A673 (cell line): Measurements from ENCODE around the gene POLR3C. TPM values are rescaled to one million over a fixed set of nuclear protein-coding genes. Genes with fewer than 3 reads are reported as not detected.
A peak's percentile ranks its signal among the peaks of the same experiment; 100 is the strongest.

Experiments
- BruUV-seq: library from RNA; stranded (reverse); fragments of 400-500 nt; replicated peaks from 2 replicates; lab custom pipeline; 2021; lab: Mats Ljungman, UMichigan
- CTCF ChIA-PET: fragments of 300-600 bp; sonication (Branson Sonifier 250); formaldehyde crosslinking; loops from one replicate; lab custom pipeline; 2022; ENCODE audit warnings: antibody characterized with exemption; lab: Charles Lee
- POLR2A ChIA-PET: fragments of 300-600 bp; sonication (Branson Sonifier 250); formaldehyde crosslinking; loops from one replicate; lab custom pipeline; 2022; ENCODE audit warnings: antibody characterized with exemption; ENCODE audit not compliant: low non-redundant PET; lab: Charles Lee
- DNase-seq: peaks from one replicate; pipeline ENCODE4 v3.0.0-alpha.2; 2015; ENCODE audit warnings: low spot score
- H3K27ac ChIP-seq: fragments of 200-600 bp; sonication (generic); 2 replicates; pipeline ENCODE4 v1.5.1; 2016; ENCODE audit warnings: mixed run types, low read depth, mild to moderate bottlenecking, mixed read lengths, antibody characterized with exemption, low read length; ENCODE audit not compliant: poor library complexity, severe bottlenecking
- H3K27me3 ChIP-seq: fragments of 200-600 bp; sonication (generic); replicated peaks from 2 replicates; pipeline ENCODE4 v1.6.1; 2017; ENCODE audit warnings: mixed run types, low read depth, mild to moderate bottlenecking, mixed read lengths, antibody characterized with exemption, low read length; ENCODE audit not compliant: insufficient read depth, poor library complexity
- H3K36me3 ChIP-seq: fragments of 200-600 bp; sonication (generic); 2 replicates; pipeline ENCODE4 v1.6.1; 2016; ENCODE audit warnings: mixed run types, mild to moderate bottlenecking, mixed read lengths, antibody characterized with exemption, low read length; ENCODE audit not compliant: insufficient read depth, poor library complexity, severe bottlenecking
- H3K4me1 ChIP-seq: fragments of 200-600 bp; sonication (generic); 2 replicates; pipeline ENCODE4 v1.6.1; 2017; ENCODE audit warnings: mixed run types, mild to moderate bottlenecking, mixed read lengths, antibody characterized with exemption, low read length; ENCODE audit not compliant: insufficient read depth, poor library complexity, severe bottlenecking
- H3K4me3 ChIP-seq: fragments of 200-600 bp; sonication (generic); 2 replicates; pipeline ENCODE4 v1.5.1; 2016; ENCODE audit warnings: low read depth, mixed run types, mild to moderate bottlenecking, mixed read lengths, low read length; ENCODE audit not compliant: poor library complexity, severe bottlenecking
- H3K9me3 ChIP-seq: fragments of 200-600 bp; sonication (generic); 2 replicates; pipeline ENCODE4 v1.6.1; 2016; ENCODE audit warnings: mixed run types, low read depth, mild to moderate bottlenecking, mixed read lengths, antibody characterized with exemption, low read length; ENCODE audit not compliant: poor library complexity, severe bottlenecking
- EZH2 ChIP-seq: fragments of 200-600 bp; sonication (generic); IDR thresholded peaks from 2 replicates; pipeline ENCODE4 v1.6.1; 2017; ENCODE audit warnings: borderline replicate concordance, low read depth, mild to moderate bottlenecking, mixed read lengths, antibody characterized with exemption, low read length; ENCODE audit not compliant: poor library complexity, severe bottlenecking
- intact Hi-C: fragments of 100-400 bp; cut with micrococcal nuclease; formaldehyde crosslinking; loops from one replicate; pipeline ENCODE4 v1.10.0; 2022; ENCODE audit not compliant: unreplicated experiment
- total RNA-seq: library from RNA; stranded (reverse); gene quantifications from 2 replicates; pipeline ENCODE4 v1.2.3, GENCODE V29; 2021
- TF ChIP-seq, protein P1 (sequence below): fragments of 300-800, 200-600 bp; sonication (generic); conservative IDR thresholded peaks from 2 replicates; pipeline ENCODE4 v1.5.1; 2017; ENCODE audit warnings: low read depth, mild to moderate bottlenecking, antibody characterized with exemption, low read length, moderate library complexity, mixed read lengths

The POLR3C gene
- total RNA-seq, 1 experiment from 2014 or later = 50.3 TPM

DNA sequence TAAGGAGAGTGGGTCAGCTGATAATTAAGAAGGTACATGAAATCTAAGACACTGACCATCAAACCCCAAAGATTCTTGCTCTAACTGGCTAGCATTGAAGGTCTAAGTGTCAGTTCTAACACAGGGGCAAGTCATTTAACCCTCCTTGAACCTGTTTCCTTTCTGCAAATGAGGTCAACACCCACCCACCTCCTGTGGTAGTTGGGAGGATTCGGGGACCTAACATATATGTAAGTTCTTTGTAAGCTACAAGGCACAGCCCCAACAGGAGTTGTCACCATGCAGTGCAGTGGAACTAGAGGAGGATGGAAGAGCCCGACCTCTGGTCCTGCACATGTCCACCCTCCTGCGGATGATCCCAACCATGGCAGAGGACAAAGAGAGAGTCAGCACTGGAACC, 23.8 kb downstream of the POLR3C start:
- peaks cover 45% of the 10 kb centered on the region for H3K36me3 ChIP-seq
- peaks cover 12% of the 10 kb centered on the region for H3K4me1 ChIP-seq
- ChIA-PET CTCF (no interaction called here), POLR2A (no interaction called here)
- no peak overlapping the region for H3K27ac ChIP-seq
- intact Hi-C loops = loop anchor here (5.0 kb wide), 1 partner anchor 129 kb away; no protein-coding TSS in a partner anchor
- TF ChIP-seq EZH2 = no peak
- TF ChIP-seq, protein P1, sequence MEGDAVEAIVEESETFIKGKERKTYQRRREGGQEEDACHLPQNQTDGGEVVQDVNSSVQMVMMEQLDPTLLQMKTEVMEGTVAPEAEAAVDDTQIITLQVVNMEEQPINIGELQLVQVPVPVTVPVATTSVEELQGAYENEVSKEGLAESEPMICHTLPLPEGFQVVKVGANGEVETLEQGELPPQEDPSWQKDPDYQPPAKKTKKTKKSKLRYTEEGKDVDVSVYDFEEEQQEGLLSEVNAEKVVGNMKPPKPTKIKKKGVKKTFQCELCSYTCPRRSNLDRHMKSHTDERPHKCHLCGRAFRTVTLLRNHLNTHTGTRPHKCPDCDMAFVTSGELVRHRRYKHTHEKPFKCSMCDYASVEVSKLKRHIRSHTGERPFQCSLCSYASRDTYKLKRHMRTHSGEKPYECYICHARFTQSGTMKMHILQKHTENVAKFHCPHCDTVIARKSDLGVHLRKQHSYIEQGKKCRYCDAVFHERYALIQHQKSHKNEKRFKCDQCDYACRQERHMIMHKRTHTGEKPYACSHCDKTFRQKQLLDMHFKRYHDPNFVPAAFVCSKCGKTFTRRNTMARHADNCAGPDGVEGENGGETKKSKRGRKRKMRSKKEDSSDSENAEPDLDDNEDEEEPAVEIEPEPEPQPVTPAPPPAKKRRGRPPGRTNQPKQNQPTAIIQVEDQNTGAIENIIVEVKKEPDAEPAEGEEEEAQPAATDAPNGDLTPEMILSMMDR = no peak
- H3K27me3 ChIP-seq = no peaks in the 10 kb centered on the region
- no peaks in the 10 kb centered on the region for H3K9me3 ChIP-seq
- no peak overlapping the region for H3K4me3 ChIP-seq
- BruUV-seq = no TSS peak
- DNase-seq = no peak

DNA sequence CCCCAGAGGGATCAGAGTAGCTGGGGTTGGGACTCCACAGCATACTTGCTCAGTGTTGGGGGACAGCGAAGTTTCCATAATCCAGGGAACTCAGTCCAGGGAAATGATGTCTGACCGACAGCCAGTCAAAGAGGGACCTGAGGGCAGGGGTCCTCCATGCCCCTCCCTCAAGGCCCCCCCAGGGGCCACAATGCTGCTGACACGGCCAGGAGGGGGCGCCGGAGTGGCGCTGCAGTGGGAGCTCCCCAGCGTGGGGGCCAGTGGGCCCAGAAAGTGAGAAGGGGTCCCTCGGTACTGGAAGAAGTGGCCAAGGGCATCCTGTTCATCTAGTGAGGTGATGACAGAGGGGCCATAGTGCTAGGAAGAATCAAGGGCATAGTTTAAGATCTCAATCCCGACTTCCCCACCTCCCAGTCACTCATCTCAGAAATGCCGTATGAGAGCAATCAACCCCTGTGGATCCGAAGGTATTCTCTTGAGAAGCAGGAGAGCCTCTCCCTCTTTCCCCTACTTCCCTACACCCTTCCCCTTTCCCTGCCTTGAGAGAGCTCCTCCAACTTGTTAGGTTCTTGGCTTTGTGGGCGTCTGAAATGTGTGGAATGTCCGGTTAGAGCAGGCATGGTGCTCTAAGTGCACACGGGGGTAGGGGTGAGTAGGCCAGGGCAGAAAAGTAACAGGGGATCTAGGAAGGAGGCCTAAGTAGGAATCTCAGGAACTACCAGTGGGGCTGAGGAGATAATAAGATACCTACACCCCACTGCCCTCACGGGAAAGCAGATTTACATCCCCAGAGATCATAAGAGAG, 25.6 kb downstream of the POLR3C start:
- intact Hi-C loops = loop anchor here (5.0 to 10.0 kb wide), 3 partner anchors 38 to 128 kb away; partner anchors contain the start of gene ANKRD35
- POLR2A ChIA-PET = no interaction called here
- CTCF ChIA-PET = no interaction called here

DNA sequence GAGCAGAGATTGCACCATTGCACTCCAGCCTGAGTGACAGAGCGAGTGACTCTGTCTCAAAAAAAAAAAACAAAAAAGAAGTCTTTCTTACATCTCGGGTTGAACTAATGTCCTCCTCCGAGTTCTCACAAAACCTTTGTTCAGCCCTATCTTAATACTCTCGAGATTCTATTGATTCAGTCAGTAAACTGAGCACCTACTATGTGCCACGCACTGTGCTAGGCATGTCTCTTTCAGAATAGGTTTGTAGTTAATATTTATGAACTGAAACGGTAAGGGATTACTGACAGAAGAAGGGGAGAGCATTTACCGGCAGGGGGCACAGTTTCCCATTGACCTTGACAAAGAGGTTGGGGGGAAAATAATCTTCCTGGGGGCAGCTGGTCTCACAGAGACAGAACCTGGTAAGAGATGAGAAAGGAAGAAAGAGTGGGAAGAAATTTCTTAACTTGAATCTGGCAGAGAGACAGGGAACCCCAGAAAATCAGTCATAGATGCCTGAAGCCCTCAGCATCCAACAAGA, 31.5 kb downstream of the POLR3C start:
- DNase-seq = peak; percentile 18
- Histone ChIP-seq H3K4me1 (peaks cover 9% of the 10 kb centered on the region), H3K27me3 (no peaks in the 10 kb centered on the region), H3K4me3 (no peak overlapping the region), H3K9me3 (no peaks in the 10 kb centered on the region), H3K36me3 (peaks cover 48% of the 10 kb centered on the region), H3K27ac (no peak overlapping the region)
- ChIA-PET POLR2A (no interaction called here), CTCF (no interaction called here)
- no peak for TF ChIP-seq EZH2
- TF ChIP-seq, protein P1 = peak; percentile 52
- BruUV-seq = no TSS peak
- intact Hi-C loops = loop anchor here (5.0 to 10.0 kb wide), 3 partner anchors 51 to 142 kb away; partner anchors contain the start of genes LIX1L and TXNIP

More for the DNA sequence above, 25.6 kb downstream of the POLR3C start:
- H3K9me3 ChIP-seq = no peaks in the 10 kb centered on the region
- H3K4me1 ChIP-seq = peaks cover 12% of the 10 kb centered on the region
- no peak overlapping the region for H3K4me3 ChIP-seq
- TF ChIP-seq, protein P1 = peak; percentile 58
- TF ChIP-seq EZH2 = no peak
- no peak for DNase-seq
- peaks cover 52% of the 10 kb centered on the region for H3K36me3 ChIP-seq
- no peak overlapping the region for H3K27ac ChIP-seq
- BruUV-seq = no TSS peak
- H3K27me3 ChIP-seq = no peaks in the 10 kb centered on the region
